H9 (cell line): ENCODE results near the gene RRP12. TPM values are rescaled to one million over a fixed set of nuclear protein-coding genes. Genes with fewer than 3 reads are reported as not detected.

Experiments
- DNase-seq: peaks from one replicate; pipeline ENCODE4 v3.0.0-alpha.2; 2017
- H2AFZ ChIP-seq: one replicate; pipeline ENCODE4 v1.6.1; 2013; ENCODE audit warnings: mild to moderate bottlenecking, low read length, control low read depth, moderate library complexity
- H2AK5ac ChIP-seq: 2 replicates; pipeline ENCODE4 v1.6.1; 2013; ENCODE audit warnings: low read length, control low read depth, mixed read lengths; ENCODE audit not compliant: insufficient read length
- H2BK120ac ChIP-seq: one replicate; pipeline ENCODE4 v1.6.1; 2013; ENCODE audit warnings: low read depth, mild to moderate bottlenecking, low read length, control low read depth, inconsistent platforms; ENCODE audit not compliant: poor library complexity, severe bottlenecking
- H2BK12ac ChIP-seq: 2 replicates; pipeline ENCODE4 v1.6.1; 2013; ENCODE audit warnings: low read length, control low read depth, mixed read lengths, low read depth; ENCODE audit not compliant: insufficient read length
- H2BK15ac ChIP-seq: 2 replicates; pipeline ENCODE4 v1.6.1; 2013; ENCODE audit warnings: low read depth, low read length, control low read depth
- H2BK20ac ChIP-seq: one replicate; pipeline ENCODE4 v1.6.1; 2013; ENCODE audit warnings: low read depth, mild to moderate bottlenecking, low read length, control low read depth, inconsistent platforms; ENCODE audit not compliant: poor library complexity, severe bottlenecking
- H2BK5ac ChIP-seq: 2 replicates; pipeline ENCODE4 v1.6.1; 2013; ENCODE audit warnings: low read length, control low read depth, mixed read lengths; ENCODE audit not compliant: insufficient read length
- H3K14ac ChIP-seq: 2 replicates; pipeline ENCODE4 v1.6.1; 2013; ENCODE audit warnings: low read length, control low read depth; ENCODE audit not compliant: insufficient read depth
- H3K18ac ChIP-seq: 2 replicates; pipeline ENCODE4 v1.6.1; 2013; ENCODE audit warnings: low read depth, mild to moderate bottlenecking, mixed read lengths, low read length, control low read depth; ENCODE audit not compliant: insufficient read length
- H3K23ac ChIP-seq: 2 replicates; pipeline ENCODE4 v1.6.1; 2013; ENCODE audit warnings: low read length, control low read depth, mixed read lengths, low read depth; ENCODE audit not compliant: insufficient read length
- H3K23me2 ChIP-seq: 2 replicates; pipeline ENCODE4 v1.6.1; 2013; ENCODE audit warnings: low read depth, mild to moderate bottlenecking, mixed read lengths, low read length, control low read depth; ENCODE audit not compliant: insufficient read length, poor library complexity, severe bottlenecking
- H3K27ac ChIP-seq: 2 replicates; pipeline ENCODE4 v1.5.1; 2013; ENCODE audit warnings: low read length, control low read depth, mixed read lengths, low read depth; ENCODE audit not compliant: insufficient read length
- H3K27me3 ChIP-seq: 2 replicates; pipeline ENCODE4 v1.6.1; 2013; ENCODE audit warnings: low read length, control low read depth, inconsistent platforms; ENCODE audit not compliant: insufficient read depth
- H3K4ac ChIP-seq: 2 replicates; pipeline ENCODE4 v1.6.1; 2013; ENCODE audit warnings: low read depth, mild to moderate bottlenecking, control low read depth, inconsistent platforms, low read length, moderate library complexity
- H3K4me1 ChIP-seq: 2 replicates; pipeline ENCODE4 v1.6.1; 2013; ENCODE audit warnings: low read length, control low read depth, inconsistent platforms; ENCODE audit not compliant: insufficient read depth
- H3K4me2 ChIP-seq: 2 replicates; pipeline ENCODE4 v1.6.1; 2013; ENCODE audit warnings: low read length, control low read depth, mixed read lengths; ENCODE audit not compliant: insufficient read length, insufficient read depth
- H3K56ac ChIP-seq: 2 replicates; pipeline ENCODE4 v1.6.1; 2013; ENCODE audit warnings: low read depth, mild to moderate bottlenecking, mixed read lengths, low read length, control low read depth; ENCODE audit not compliant: insufficient read length
- H3K79me1 ChIP-seq: 2 replicates; pipeline ENCODE4 v1.6.1; 2013; ENCODE audit warnings: low read depth, mild to moderate bottlenecking, moderate library complexity, low read length, control low read depth, inconsistent platforms; ENCODE audit not compliant: insufficient read depth, poor library complexity, severe bottlenecking
- H3K79me2 ChIP-seq: 2 replicates; pipeline ENCODE4 v1.6.1; 2013; ENCODE audit warnings: low read length, control low read depth, inconsistent platforms; ENCODE audit not compliant: insufficient read depth
- H3K9ac ChIP-seq: 2 replicates; pipeline ENCODE4 v1.6.1; 2013; ENCODE audit warnings: low read length, control low read depth, mixed read lengths; ENCODE audit not compliant: insufficient read length; ENCODE audit errors: extremely low read depth
- H3K9me3 ChIP-seq: one replicate; pipeline ENCODE4 v1.6.1; 2013; ENCODE audit warnings: low read depth, low read length, inconsistent platforms; ENCODE audit not compliant: control insufficient read depth
- H3T11ph ChIP-seq: one replicate; pipeline ENCODE4 v1.6.1; 2013; ENCODE audit warnings: mild to moderate bottlenecking, low read length, control low read depth, inconsistent platforms
- H4K20me1 ChIP-seq: one replicate; pipeline ENCODE4 v1.6.1; 2013; ENCODE audit not compliant: control insufficient read depth, insufficient read length, insufficient read depth
- H4K5ac ChIP-seq: 2 replicates; pipeline ENCODE4 v1.6.1; 2013; ENCODE audit warnings: low read depth, mild to moderate bottlenecking, mixed read lengths, low read length, control low read depth; ENCODE audit not compliant: insufficient read length
- H4K8ac ChIP-seq: replicated peaks from 2 replicates; pipeline ENCODE4 v1.6.1; 2013; ENCODE audit warnings: low read length, control low read depth, mixed read lengths, low read depth; ENCODE audit not compliant: insufficient read length
- H4K91ac ChIP-seq: 2 replicates; pipeline ENCODE4 v1.6.1; 2013; ENCODE audit warnings: low read depth, mild to moderate bottlenecking, moderate library complexity, mixed read lengths, low read length, control low read depth; ENCODE audit not compliant: insufficient read length
- H3K27ac Mint-ChIP-seq, 3 experiments: 2 replicates in 2 of 3; 3 replicates in 1 of 3; pipeline ENCODE4 v1.8.0; 2020 to 2021; ENCODE audit warnings: mixed read lengths in 3 of 3, mild to moderate bottlenecking in 1 of 3, moderate library complexity in 1 of 3
- H3K27me3 Mint-ChIP-seq: 2 replicates; pipeline ENCODE4 v1.8.0; 2021; ENCODE audit warnings: low read depth, mild to moderate bottlenecking, moderate library complexity, mixed read lengths
- H3K36me3 Mint-ChIP-seq, 3 experiments: 2 replicates in 2 of 3; 3 replicates in 1 of 3; pipeline ENCODE4 v1.8.0; 2020 to 2021; ENCODE audit warnings: low read depth in 3 of 3, mixed read lengths in 3 of 3; ENCODE audit not compliant: insufficient read depth in 1 of 3
- H3K4me1 Mint-ChIP-seq, 2 experiments: 2 replicates each; pipeline ENCODE4 v1.8.0; 2020; ENCODE audit warnings: mixed read lengths in 2 of 2
- H3K4me3 Mint-ChIP-seq, 2 experiments: 2 replicates in 1 of 2; 3 replicates in 1 of 2; pipeline ENCODE4 v1.8.0; 2020 to 2021; ENCODE audit warnings: mild to moderate bottlenecking in 2 of 2, mixed read lengths in 2 of 2, moderate library complexity in 1 of 2
- H3K9me3 Mint-ChIP-seq, 2 experiments: 2 replicates in 1 of 2; 3 replicates in 1 of 2; pipeline ENCODE4 v1.8.0; 2020; ENCODE audit warnings: mild to moderate bottlenecking in 2 of 2, mixed read lengths in 2 of 2, moderate library complexity in 1 of 2
- CTCF ChIP-seq: fragments of 200-600 bp; sonication (generic); conservative IDR thresholded peaks from 3 replicates; pipeline ENCODE4 v1.8.0; 2021; ENCODE audit warnings: antibody characterized with exemption, mild to moderate bottlenecking
- WGBS: extraction: QIAGEN DNeasy Blood & Tissue Kit; methylation state at CpG from one replicate; pipeline ENCODE4 v1.1.7; 2013; ENCODE audit warnings: missing lambda C conversion rate, low lambda C conversion rate, mixed read lengths; ENCODE audit not compliant: insufficient read length; ENCODE audit errors: extremely low coverage; 5-methylcytosine and 5-hydroxymethylcytosine counted together
- total RNA-seq: library from RNA; stranded (reverse); gene quantifications from 2 replicates; pipeline ENCODE4 v1.2.1, GENCODE V29; 2021

Gene RRP12
- total RNA-seq, 1 experiment from 2014 or later, result 71.6 TPM

GRCh38 chr10:97411406-97411805 is 10.3 kb upstream of the RRP12 start:
- H3K14ac ChIP-seq, result no peak overlapping the region
- H2BK5ac ChIP-seq, result no peak overlapping the region
- H2BK20ac ChIP-seq, result no peak overlapping the region
- TF ChIP-seq CTCF, result no peak
- peaks cover 3% of the 10 kb centered on the region for H3K23me2 ChIP-seq
- H3K9ac ChIP-seq, result no peak overlapping the region
- Mint-ChIP-seq H3K4me1 (peaks cover 6 to 7% of the 10 kb centered on the region in 2 experiments), H3K27me3 (no peaks in the 10 kb centered on the region), H3K36me3 (no peaks in the 10 kb centered on the region), H3K4me3 (no peak overlapping the region; a peak in 1 of 5 replicates), H3K9me3 (no peaks in the 10 kb centered on the region), H3K27ac (no peak overlapping the region)
- H3K79me1 ChIP-seq, result no peaks in the 10 kb centered on the region
- no peaks in the 10 kb centered on the region for H3K9me3 ChIP-seq
- no peak overlapping the region for H2AK5ac ChIP-seq
- DNase-seq, result no peak
- no CpG with 5 or more reads among the region's 4 CpGs for WGBS
- no peak overlapping the region for H2BK12ac ChIP-seq
- no peak overlapping the region for H3T11ph ChIP-seq
- no peak overlapping the region for H3K56ac ChIP-seq
- no peaks in the 10 kb centered on the region; the same call in 1 of the 2 replicates for H3K4me1 ChIP-seq
- H3K27ac ChIP-seq, result no peak overlapping the region
- H3K79me2 ChIP-seq, result no peaks in the 10 kb centered on the region
- no peak overlapping the region for H3K18ac ChIP-seq
- H3K4ac ChIP-seq, result no peak overlapping the region
- H3K4me2 ChIP-seq, result no peak overlapping the region
- no peak overlapping the region for H4K5ac ChIP-seq
- H4K91ac ChIP-seq, result no peak overlapping the region
- H4K20me1 ChIP-seq, result no peaks in the 10 kb centered on the region
- H4K8ac ChIP-seq, result no peak overlapping the region
- H2BK120ac ChIP-seq, result no peak overlapping the region
- H3K27me3 ChIP-seq, result no peaks in the 10 kb centered on the region
- no peak overlapping the region for H2BK15ac ChIP-seq
- no peak overlapping the region for H2AFZ ChIP-seq
- no peak overlapping the region for H3K23ac ChIP-seq
